Trophoblast cell (in vitro differentiated cells and primary cell): ENCODE measurements around the gene ZNF574.
"Not testable (repeated sequence)": the region's sequence is repeated elsewhere in the genome, so short reads cannot be mapped to it uniquely, and the experiment has no call there.

Source experiments
- DNase-seq, 2 donors: peaks; one replicate each; pipeline ENCODE4 v3.0.0-alpha.2; 2016
- H2AFZ ChIP-seq: 2 replicates; pipeline ENCODE4 v1.6.1; 2013; ENCODE audit warnings: low read length, moderate library complexity, mild to moderate bottlenecking; ENCODE audit not compliant: insufficient read depth, poor library complexity
- H2AK5ac ChIP-seq: 2 replicates; pipeline ENCODE4 v1.6.1; 2013; ENCODE audit warnings: mild to moderate bottlenecking, low read length
- H2BK120ac ChIP-seq: 2 replicates; pipeline ENCODE4 v1.6.1; 2013; ENCODE audit warnings: low read length, mild to moderate bottlenecking, moderate library complexity; ENCODE audit not compliant: insufficient read depth, poor library complexity
- H2BK12ac ChIP-seq: 2 replicates; pipeline ENCODE4 v1.6.1; 2013; ENCODE audit warnings: mild to moderate bottlenecking, low read length, moderate library complexity
- H2BK5ac ChIP-seq: 2 replicates; pipeline ENCODE4 v1.6.1; 2013; ENCODE audit warnings: low read length, low read depth, moderate library complexity, mild to moderate bottlenecking; ENCODE audit not compliant: poor library complexity
- H3K14ac ChIP-seq: 2 replicates; pipeline ENCODE4 v1.6.1; 2013; ENCODE audit warnings: mild to moderate bottlenecking, low read length
- H3K18ac ChIP-seq: 2 replicates; pipeline ENCODE4 v1.6.1; 2013; ENCODE audit warnings: mild to moderate bottlenecking, low read length
- H3K23ac ChIP-seq: 2 replicates; pipeline ENCODE4 v1.6.1; 2013; ENCODE audit warnings: low read length
- H3K27ac ChIP-seq: 2 replicates; pipeline ENCODE4 v1.5.1; 2013; ENCODE audit warnings: low read depth, mild to moderate bottlenecking, inconsistent platforms, low read length, moderate library complexity
- H3K27me3 ChIP-seq: 2 replicates; pipeline ENCODE4 v1.6.1; 2013; ENCODE audit warnings: inconsistent platforms, mild to moderate bottlenecking, low read length, moderate library complexity; ENCODE audit not compliant: insufficient read depth
- H3K36me3 ChIP-seq, 2 experiments: 1 replicate in 1 of 2; 2 replicates in 1 of 2; pipeline ENCODE4 v1.6.1; 2013; ENCODE audit warnings: low read length in 2 of 2, mild to moderate bottlenecking in 2 of 2, moderate library complexity in 1 of 2; ENCODE audit not compliant: insufficient read depth in 2 of 2, control insufficient read depth in 1 of 2
- H3K4ac ChIP-seq: 2 replicates; pipeline ENCODE4 v1.6.1; 2013; ENCODE audit warnings: low read depth, mild to moderate bottlenecking, low read length, moderate library complexity
- H3K4me1 ChIP-seq, 2 experiments: 1 replicate in 1 of 2; 2 replicates in 1 of 2; pipeline ENCODE4 v1.6.1; 2013; ENCODE audit warnings: low read length in 2 of 2, mild to moderate bottlenecking in 2 of 2, moderate library complexity in 1 of 2; ENCODE audit not compliant: insufficient read depth in 2 of 2, control insufficient read depth in 1 of 2
- H3K4me2 ChIP-seq: 2 replicates; pipeline ENCODE4 v1.6.1; 2013; ENCODE audit warnings: inconsistent platforms, mild to moderate bottlenecking, low read length, moderate library complexity
- H3K4me3 ChIP-seq: 2 replicates; pipeline ENCODE4 v1.5.1; 2013; ENCODE audit warnings: mild to moderate bottlenecking, low read depth, low read length, inconsistent platforms
- H3K79me1 ChIP-seq: one replicate; pipeline ENCODE4 v1.6.1; 2013; ENCODE audit warnings: low read length
- H3K79me2 ChIP-seq: 2 replicates; pipeline ENCODE4 v1.6.1; 2013; ENCODE audit warnings: low read length, mild to moderate bottlenecking; ENCODE audit not compliant: control insufficient read depth, insufficient read depth, poor library complexity
- H3K9ac ChIP-seq: 2 replicates; pipeline ENCODE4 v1.6.1; 2013; ENCODE audit warnings: mild to moderate bottlenecking, low read length
- H3K9me3 ChIP-seq: 2 replicates; pipeline ENCODE4 v1.6.1; 2013; ENCODE audit warnings: low read depth, mild to moderate bottlenecking, control low read depth, inconsistent platforms, low read length; ENCODE audit not compliant: insufficient read depth
- H4K12ac ChIP-seq: 2 replicates; pipeline ENCODE4 v1.6.1; 2013; ENCODE audit warnings: low read depth, mild to moderate bottlenecking, low read length, moderate library complexity
- H4K8ac ChIP-seq: 2 replicates; pipeline ENCODE4 v1.6.1; 2013; ENCODE audit warnings: low read depth, mild to moderate bottlenecking, low read length, moderate library complexity
- H4K91ac ChIP-seq: one replicate; pipeline ENCODE4 v1.6.1; 2013; ENCODE audit warnings: low read depth, mild to moderate bottlenecking, low read length, moderate library complexity
- WGBS: extraction: QIAGEN DNeasy Blood & Tissue Kit; methylation state at CpG from one replicate; pipeline ENCODE4 v1.1.7; 2013; ENCODE audit warnings: missing lambda C conversion rate; ENCODE audit not compliant: insufficient read length, insufficient coverage; ENCODE audit errors: extremely low coverage; 5-methylcytosine and 5-hydroxymethylcytosine counted together

ZNF574 gene

GRCh38 chr19:42098781-42099180, 22.8 kb downstream of the ZNF574 start:
- Histone ChIP-seq H3K9me3 (no peaks in the 10 kb centered on the region), H3K27me3 (no peaks in the 10 kb centered on the region), H3K14ac (no peak overlapping the region), H3K4ac (no peak overlapping the region), H2AK5ac (no peak overlapping the region), H4K12ac (no peak overlapping the region), H2AFZ (no peak overlapping the region), H3K79me1 (no peaks in the 10 kb centered on the region), H4K91ac (no peak overlapping the region), H3K23ac (no peak overlapping the region), H4K8ac (no peak overlapping the region), H2BK120ac (no peak overlapping the region), H3K4me2 (no peak overlapping the region), H3K4me1 (peaks cover 0 to 2% of the 10 kb centered on the region in 2 experiments), H3K27ac (no peak overlapping the region), H2BK12ac (no peak overlapping the region), H3K79me2 (no peaks in the 10 kb centered on the region), H2BK5ac (no peak overlapping the region), H3K9ac (no peak overlapping the region), H3K36me3 (no peaks in the 10 kb centered on the region), H3K4me3 (no peak overlapping the region), H3K18ac (no peak overlapping the region)
- DNase-seq = peak in 1 of 2 donors; percentile 77
- WGBS = no CpG with 5 or more reads among the region's 6 CpGs

- no peak overlapping the region for H3K18ac ChIP-seq
- no peaks in the 10 kb centered on the region for H3K36me3 ChIP-seq
- no peak overlapping the region for H4K91ac ChIP-seq
- no peak overlapping the region for H3K4ac ChIP-seq
- H3K23ac ChIP-seq = no peak overlapping the region
- H4K12ac ChIP-seq = peak overlapping the region; percentile 56
- H3K79me1 ChIP-seq = no peaks in the 10 kb centered on the region
- H3K9ac ChIP-seq = no peak overlapping the region
- no peaks in the 10 kb centered on the region for H3K27me3 ChIP-seq
- no CpG with 5 or more reads among the region's 6 CpGs for WGBS
- H2BK120ac ChIP-seq = no peak overlapping the region
- no peak overlapping the region for H3K27ac ChIP-seq
- H3K14ac ChIP-seq = no peak overlapping the region
- DNase-seq = no peak
- H2BK12ac ChIP-seq = peak overlapping the region; percentile 23
- H3K4me3 ChIP-seq = peak overlapping the region; percentile 10
- H2AK5ac ChIP-seq = no peak overlapping the region
- H3K4me1 ChIP-seq = peaks cover 0 to 2% of the 10 kb centered on the region in 2 experiments
- H2AFZ ChIP-seq = no peak overlapping the region
- no peaks in the 10 kb centered on the region for H3K79me2 ChIP-seq
- no peaks in the 10 kb centered on the region for H3K9me3 ChIP-seq
- no peak overlapping the region for H4K8ac ChIP-seq
- no peak overlapping the region for H3K4me2 ChIP-seq
- H2BK5ac ChIP-seq = no peak overlapping the region
Measured at GRCh38 chr19:42099336-42099925, 23.5 kb downstream of the ZNF574 start.

DNA sequence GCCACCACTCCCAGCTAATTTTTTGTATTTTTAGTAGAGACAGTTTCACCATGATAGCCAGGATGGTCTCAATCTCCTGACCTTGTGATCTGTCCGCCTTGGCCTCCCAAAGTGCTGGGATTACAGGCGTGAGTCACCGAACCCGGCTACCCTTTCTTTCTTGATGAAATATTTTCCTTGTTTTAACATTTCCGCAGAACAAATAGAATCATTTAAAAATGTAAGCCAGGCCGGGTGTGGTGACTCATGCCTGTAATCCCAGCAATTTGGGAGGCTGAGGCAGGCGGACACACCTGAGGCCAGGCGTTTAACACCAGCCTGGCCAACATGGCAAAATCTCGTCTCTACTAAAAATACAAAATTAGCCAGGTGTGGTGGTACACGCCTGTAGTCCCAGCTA, 24.3 kb downstream of the ZNF574 start:
- no CpG with 5 or more reads among the region's 10 CpGs for WGBS
- H3K9me3 ChIP-seq, H3K9ac ChIP-seq: not testable (repeated sequence)

DNA sequence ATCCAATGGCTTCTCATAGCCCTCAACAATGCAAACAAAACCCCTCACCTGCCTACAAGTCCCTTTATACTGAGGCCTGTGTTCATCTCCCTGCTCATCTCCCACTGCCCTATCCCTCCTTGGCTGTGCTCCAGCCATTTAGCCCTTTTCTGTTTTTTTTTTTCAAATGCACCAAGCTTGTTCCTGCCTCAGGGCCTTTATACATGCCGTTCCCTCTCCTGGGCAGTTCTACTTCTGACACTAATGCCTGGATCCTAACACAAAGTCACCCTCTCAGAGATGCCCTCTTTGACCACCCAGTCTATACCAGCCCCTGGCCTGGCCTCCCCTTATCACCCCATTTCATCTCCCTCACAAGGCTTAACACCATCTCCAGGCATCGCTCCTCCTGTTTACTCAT, 26.9 kb downstream of the ZNF574 start:
- H3K9me3 ChIP-seq = no peaks in the 10 kb centered on the region
- no peak overlapping the region for H3K9ac ChIP-seq
- H3K23ac ChIP-seq = no peak overlapping the region
- H4K8ac ChIP-seq = no peak overlapping the region
- H4K91ac ChIP-seq = no peak overlapping the region
- DNase-seq = no peak
- no peak overlapping the region for H2BK120ac ChIP-seq
- H3K14ac ChIP-seq = no peak overlapping the region
- no peak overlapping the region for H3K27ac ChIP-seq
- peaks cover 0 to 2% of the 10 kb centered on the region in 2 experiments for H3K4me1 ChIP-seq
- no peak overlapping the region for H3K4me3 ChIP-seq
- no peaks in the 10 kb centered on the region for H3K79me1 ChIP-seq
- H3K36me3 ChIP-seq = no peaks in the 10 kb centered on the region
- no peak overlapping the region for H4K12ac ChIP-seq
- WGBS = no CpG with 5 or more reads among the region's 2 CpGs
- H3K4me2 ChIP-seq = no peak overlapping the region
- no peak overlapping the region for H3K18ac ChIP-seq
- no peaks in the 10 kb centered on the region for H3K79me2 ChIP-seq
- no peak overlapping the region for H2AFZ ChIP-seq
- no peaks in the 10 kb centered on the region for H3K27me3 ChIP-seq
- H2AK5ac ChIP-seq = no peak overlapping the region
- H2BK12ac ChIP-seq = no peak overlapping the region
- no peak overlapping the region for H3K4ac ChIP-seq
- H2BK5ac ChIP-seq = no peak overlapping the region

More for the DNA sequence above, 24.3 kb downstream of the ZNF574 start:
- not testable (repeated sequence) for H3K4me1 ChIP-seq, H3K79me1 ChIP-seq, H2BK5ac ChIP-seq, H3K23ac ChIP-seq, H2AFZ ChIP-seq, H2BK12ac ChIP-seq, H4K12ac ChIP-seq, H3K4ac ChIP-seq, H4K91ac ChIP-seq, H3K27ac ChIP-seq, H3K27me3 ChIP-seq, H2BK120ac ChIP-seq, H4K8ac ChIP-seq, H3K4me2 ChIP-seq, H3K79me2 ChIP-seq, H3K4me3 ChIP-seq, H3K14ac ChIP-seq, H3K36me3 ChIP-seq, H3K18ac ChIP-seq, H2AK5ac ChIP-seq
- peak; percentile 76 to 88 for DNase-seq
